Fibroblast of lung (primary cell): Measurements from ENCODE around the gene TRPC4AP.

Source experiments
- EZH2 ChIP-seq: IDR thresholded peaks from 2 replicates; pipeline ENCODE4 v1.5.1; 2012; ENCODE audit warnings: low read length, control low read depth, mild to moderate bottlenecking; ENCODE audit errors: missing control alignments
- TF ChIP-seq, protein P1 (sequence below), 2 donors: IDR thresholded peaks in 1 of 2; conservative IDR thresholded peaks in 1 of 2; 1 replicate in 1 of 2; 2 replicates in 1 of 2; pipeline ENCODE4 v1.5.1; 2011 to 2012; ENCODE audit warnings: low read length in 2 of 2, control low read depth in 1 of 2, inconsistent platforms in 1 of 2, low read depth in 1 of 2, mild to moderate bottlenecking in 1 of 2

- TF ChIP-seq, protein P1, sequence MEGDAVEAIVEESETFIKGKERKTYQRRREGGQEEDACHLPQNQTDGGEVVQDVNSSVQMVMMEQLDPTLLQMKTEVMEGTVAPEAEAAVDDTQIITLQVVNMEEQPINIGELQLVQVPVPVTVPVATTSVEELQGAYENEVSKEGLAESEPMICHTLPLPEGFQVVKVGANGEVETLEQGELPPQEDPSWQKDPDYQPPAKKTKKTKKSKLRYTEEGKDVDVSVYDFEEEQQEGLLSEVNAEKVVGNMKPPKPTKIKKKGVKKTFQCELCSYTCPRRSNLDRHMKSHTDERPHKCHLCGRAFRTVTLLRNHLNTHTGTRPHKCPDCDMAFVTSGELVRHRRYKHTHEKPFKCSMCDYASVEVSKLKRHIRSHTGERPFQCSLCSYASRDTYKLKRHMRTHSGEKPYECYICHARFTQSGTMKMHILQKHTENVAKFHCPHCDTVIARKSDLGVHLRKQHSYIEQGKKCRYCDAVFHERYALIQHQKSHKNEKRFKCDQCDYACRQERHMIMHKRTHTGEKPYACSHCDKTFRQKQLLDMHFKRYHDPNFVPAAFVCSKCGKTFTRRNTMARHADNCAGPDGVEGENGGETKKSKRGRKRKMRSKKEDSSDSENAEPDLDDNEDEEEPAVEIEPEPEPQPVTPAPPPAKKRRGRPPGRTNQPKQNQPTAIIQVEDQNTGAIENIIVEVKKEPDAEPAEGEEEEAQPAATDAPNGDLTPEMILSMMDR (conservative IDR thresholded peaks at IDR 0.05 in 1 of 2, IDR thresholded peaks at IDR 0.05 in 1 of 2; ENCODE audit: low read depth in 1 of 2, low read length in 2 of 2): no peak
- TF ChIP-seq EZH2: no peak
Measured at GRCh38 chr20:35133735-35134134, 41.1 kb upstream of the TRPC4AP start.
